ENCODE data around the gene OR52N4.

Gene OR52N4

GRCh38 chr11:5767056-5767455, 13.0 kb downstream of the OR52N4 start:
- no peak for DNase-seq
- Mint-ChIP-seq H3K4me1 (no peaks in the 10 kb centered on the region), H3K9me3 (no peaks in the 10 kb centered on the region), H3K27ac (no peak overlapping the region), H3K36me3 (no peaks in the 10 kb centered on the region), H3K4me3 (no peak overlapping the region), H3K27me3 (no peaks in the 10 kb centered on the region)
- CTCF ChIA-PET: no interaction called here

GRCh38 chr11:5783255-5783654, 29.2 kb downstream of the OR52N4 start, which contains the start of gene OR52N5:
TSS of gene OR52N5 (minus strand) at chr11:5783355. CDS start at chr11:5778634, 4,721 bp downstream.
- H3K4me3 Mint-ChIP-seq: no peak within 1 kb of the TSS
- H3K27ac Mint-ChIP-seq: no peak within 1 kb of the TSS
- no peak for DNase-seq
- H3K36me3 Mint-ChIP-seq: no peaks in the 10 kb centered on the region
- H3K4me1 Mint-ChIP-seq: no peaks in the 10 kb centered on the region
- H3K9me3 Mint-ChIP-seq: no peaks in the 10 kb centered on the region
- CTCF ChIA-PET: no interaction called here
- peaks cover under 1% of the 10 kb centered on the region for H3K27me3 Mint-ChIP-seq

- CTCF ChIA-PET: no interaction called here
- Mint-ChIP-seq H3K4me3 (no peak within 1 kb of the TSS), H3K4me1 (no peaks in the 10 kb centered on the region), H3K9me3 (no peaks in the 10 kb centered on the region), H3K36me3 (no peaks in the 10 kb centered on the region), H3K27ac (no peak within 1 kb of the TSS), H3K27me3 (no peaks in the 10 kb centered on the region)
- DNase-seq: no peak
These were observed 37.1 kb downstream of the OR52N4 start, which contains the start of gene OR52N1 for GRCh38 chr11:5791165-5791564. TSS of gene OR52N1 (minus strand) at chr11:5791265. CDS start at chr11:5788816, 2,449 bp downstream.

- Mint-ChIP-seq H3K27ac (no peak overlapping the region), H3K36me3 (no peaks in the 10 kb centered on the region), H3K4me3 (no peak overlapping the region), H3K9me3 (no peaks in the 10 kb centered on the region), H3K27me3 (no peaks in the 10 kb centered on the region), H3K4me1 (no peaks in the 10 kb centered on the region)
- CTCF ChIA-PET: no interaction called here
- DNase-seq: no peak
These were observed 42.5 kb downstream of the OR52N4 start for GRCh38 chr11:5796541-5796940.

GRCh38 chr11:5803982-5804381, 49.9 kb downstream of the OR52N4 start:
- H3K4me1 Mint-ChIP-seq: peaks cover 5% of the 10 kb centered on the region
- no peak overlapping the region for H3K4me3 Mint-ChIP-seq
- CTCF ChIA-PET: no interaction called here
- H3K27me3 Mint-ChIP-seq: peaks cover 9% of the 10 kb centered on the region
- H3K27ac Mint-ChIP-seq: no peak overlapping the region
- H3K9me3 Mint-ChIP-seq: peaks cover 2% of the 10 kb centered on the region
- DNase-seq: no peak
- H3K36me3 Mint-ChIP-seq: no peaks in the 10 kb centered on the region
